GM12875 (cell line): ENCODE results near the gene CCL13.

Experiments
- H3K4me3 ChIP-seq: one replicate; pipeline ENCODE4 v1.5.1; 2011; ENCODE audit warnings: low read depth, low read length, control low read depth
- CTCF ChIP-seq: IDR thresholded peaks from 2 replicates; pipeline ENCODE4 v1.5.1; 2011; ENCODE audit warnings: low read depth, mild to moderate bottlenecking, control low read depth, inconsistent platforms, low read length, moderate library complexity, borderline replicate concordance; ENCODE audit not compliant: insufficient read depth

The CCL13 gene

GRCh38 chr17:34366529-34367107, 10.3 kb downstream of the CCL13 start:
- no peak overlapping the region for H3K4me3 ChIP-seq
- TF ChIP-seq CTCF, result no peak

- no peak for TF ChIP-seq CTCF
Measured at GRCh38 chr17:34367486-34368195, 11.4 kb downstream of the CCL13 start.

GRCh38 chr17:34368196-34368945, 12.1 kb downstream of the CCL13 start:
- no peak for TF ChIP-seq CTCF
- no peak overlapping the region for H3K4me3 ChIP-seq

More at GRCh38 chr17:34367486-34368195, 11.4 kb downstream of the CCL13 start:
- H3K4me3 ChIP-seq, result no peak overlapping the region

- H3K4me3 ChIP-seq, result no peak overlapping the region
- TF ChIP-seq CTCF, result no peak
Measured at GRCh38 chr17:34368946-34369500, 12.7 kb downstream of the CCL13 start.

GRCh38 chr17:34369571-34369970, 13.3 kb downstream of the CCL13 start:
- no peak for TF ChIP-seq CTCF
- H3K4me3 ChIP-seq, result no peak overlapping the region

- TF ChIP-seq CTCF, result no peak
- no peak overlapping the region for H3K4me3 ChIP-seq
Measured at GRCh38 chr17:34370376-34370996, 14.2 kb downstream of the CCL13 start.
